ENCODE data around the gene ULBP2.
"Not testable (repeated sequence)": the region's sequence is repeated elsewhere in the genome, so short reads cannot be mapped to it uniquely, and the experiment has no call there.

Gene ULBP2

GRCh38 chr6:149974825-149975224 is 33.0 kb downstream of the ULBP2 start:
- DNase-seq, result no peak

GRCh38 chr6:149975400-149975799 is 33.6 kb downstream of the ULBP2 start:
- DNase-seq, result no peak

GRCh38 chr6:149977221-149977620 is 35.4 kb downstream of the ULBP2 start:
- DNase-seq, result no peak

GRCh38 chr6:149978610-149979009 is 36.8 kb downstream of the ULBP2 start:
- no peak for DNase-seq

GRCh38 chr6:149979293-149979692 is 37.5 kb downstream of the ULBP2 start:
- DNase-seq, result no peak

GRCh38 chr6:149983145-149983544 is 41.3 kb downstream of the ULBP2 start:
- no peak for DNase-seq

- no peak for DNase-seq
These were observed 43.0 kb downstream of the ULBP2 start for GRCh38 chr6:149984773-149985172.

- DNase-seq, result no peak
These were observed 43.7 kb downstream of the ULBP2 start for GRCh38 chr6:149985481-149985937.

- no peak for DNase-seq
These were observed 45.8 kb downstream of the ULBP2 start for GRCh38 chr6:149987602-149988107.

GRCh38 chr6:149988550-149989346 is 46.9 kb downstream of the ULBP2 start:
- DNase-seq, result no peak

- no peak for DNase-seq
These were observed 48.4 kb downstream of the ULBP2 start for GRCh38 chr6:149990212-149990660.

- DNase-seq, result peak; percentile 39
These were observed 49.1 kb downstream of the ULBP2 start for GRCh38 chr6:149990661-149991471.

GRCh38 chr6:149991472-149991795 is 49.6 kb downstream of the ULBP2 start:
- DNase-seq, result not testable (repeated sequence)

- no peak for DNase-seq
These were observed 50.0 kb downstream of the ULBP2 start for GRCh38 chr6:149991838-149992237.

GRCh38 chr6:149995235-149995750 is 53.5 kb downstream of the ULBP2 start:
- no peak for DNase-seq

GRCh38 chr6:149995971-149996370 is 54.2 kb downstream of the ULBP2 start:
- no peak for DNase-seq
